ENCODE results near the gene MYLK.

DNA sequence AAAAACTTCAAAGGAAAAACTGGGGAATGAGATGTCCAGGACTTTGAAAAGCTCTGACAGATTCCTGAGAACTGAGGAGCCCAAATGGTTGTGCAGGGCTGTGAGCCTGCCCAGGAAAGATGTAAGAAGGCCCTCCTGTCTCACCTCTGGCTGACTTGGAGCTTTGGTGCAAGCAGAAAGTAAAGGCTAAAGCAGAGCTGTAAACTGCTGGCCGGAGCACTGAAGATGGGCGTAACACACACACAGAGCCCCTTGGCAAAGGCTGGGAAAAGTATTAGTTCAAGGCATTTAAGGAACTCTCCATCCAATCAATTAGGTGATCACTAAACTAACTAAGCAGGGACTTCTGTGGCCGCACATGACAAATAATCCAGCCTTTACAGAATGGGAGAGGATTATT is 155.1 kb downstream of the MYLK start:
- TF ChIP-seq, protein P1, sequence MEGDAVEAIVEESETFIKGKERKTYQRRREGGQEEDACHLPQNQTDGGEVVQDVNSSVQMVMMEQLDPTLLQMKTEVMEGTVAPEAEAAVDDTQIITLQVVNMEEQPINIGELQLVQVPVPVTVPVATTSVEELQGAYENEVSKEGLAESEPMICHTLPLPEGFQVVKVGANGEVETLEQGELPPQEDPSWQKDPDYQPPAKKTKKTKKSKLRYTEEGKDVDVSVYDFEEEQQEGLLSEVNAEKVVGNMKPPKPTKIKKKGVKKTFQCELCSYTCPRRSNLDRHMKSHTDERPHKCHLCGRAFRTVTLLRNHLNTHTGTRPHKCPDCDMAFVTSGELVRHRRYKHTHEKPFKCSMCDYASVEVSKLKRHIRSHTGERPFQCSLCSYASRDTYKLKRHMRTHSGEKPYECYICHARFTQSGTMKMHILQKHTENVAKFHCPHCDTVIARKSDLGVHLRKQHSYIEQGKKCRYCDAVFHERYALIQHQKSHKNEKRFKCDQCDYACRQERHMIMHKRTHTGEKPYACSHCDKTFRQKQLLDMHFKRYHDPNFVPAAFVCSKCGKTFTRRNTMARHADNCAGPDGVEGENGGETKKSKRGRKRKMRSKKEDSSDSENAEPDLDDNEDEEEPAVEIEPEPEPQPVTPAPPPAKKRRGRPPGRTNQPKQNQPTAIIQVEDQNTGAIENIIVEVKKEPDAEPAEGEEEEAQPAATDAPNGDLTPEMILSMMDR (IDR thresholded peaks at IDR 0.05): no peak
- TF ChIP-seq POLR2A (IDR thresholded peaks at IDR 0.05) (no peak), EP300 (IDR thresholded peaks at IDR 0.05) (no peak)

Data from stomach (tissue), 4 donors.